ENCODE results near the gene PPP1R12C. TPM values are rescaled to one million over a fixed set of nuclear protein-coding genes. Genes with fewer than 3 reads are reported as not detected.

PPP1R12C gene
- total RNA-seq, 1 experiment from 2014 or later, result 110 TPM

Small RNA genes within 50 kb of the gene (microRNA-seq; reads per million reads assigned to microRNA genes)
- not detected for gene MIR7975 (ENCODE audit: borderline number of aligned reads, borderline replicate concordance)

Other genes starting within 250 kb of the PPP1R12C start
- not detected in 2 replicates for gene FCAR, start 243.4 kb downstream of the PPP1R12C start, total RNA-seq (2021)
- gene NCR1, start 211.5 kb downstream of the PPP1R12C start, total RNA-seq (2021), result not detected in 2 replicates
- 0.25 and 0.50 TPM in 2 replicates for gene NLRP7, start 170.1 kb downstream of the PPP1R12C start, total RNA-seq (2021)
- gene NLRP2, start 151.3 kb downstream of the PPP1R12C start, total RNA-seq (2021), result 117 and 153 TPM in 2 replicates
- 0.76 and 1.3 TPM in 2 replicates for gene GP6, start 79.4 kb downstream of the PPP1R12C start, total RNA-seq (2021)
- 39.8 and 42.1 TPM in 2 replicates for gene RDH13, start 54.5 kb downstream of the PPP1R12C start, total RNA-seq (2021)
- 111 and 162 TPM in 2 replicates for gene EPS8L1, start 41.8 kb downstream of the PPP1R12C start, total RNA-seq (2021)
- 228 and 266 TPM in 2 replicates for gene TNNT1, start 31.6 kb upstream of the PPP1R12C start, total RNA-seq (2021)
- 13.7 and 18.2 TPM in 2 replicates for gene TNNI3, start 40.1 kb upstream of the PPP1R12C start, total RNA-seq (2021)
- 51.8 and 76.6 TPM in 2 replicates for gene DNAAF3, start 49.0 kb upstream of the PPP1R12C start, total RNA-seq (2021)
- gene SYT5, start 62.7 kb upstream of the PPP1R12C start, total RNA-seq (2021), result 1.3 and 2.8 TPM in 2 replicates
- 11.7 and 21.4 TPM in 2 replicates for gene PTPRH, start 91.9 kb upstream of the PPP1R12C start, total RNA-seq (2021)
- 18.1 and 18.4 TPM in 2 replicates for gene TMEM86B, start 111.1 kb upstream of the PPP1R12C start, total RNA-seq (2021)
- gene PPP6R1, start 141.4 kb upstream of the PPP1R12C start, total RNA-seq (2021), result 136 and 159 TPM in 2 replicates
- gene HSPBP1, start 162.5 kb upstream of the PPP1R12C start, total RNA-seq (2021), result 66.2 and 79.6 TPM in 2 replicates
- gene BRSK1, start 166.4 kb upstream of the PPP1R12C start, total RNA-seq (2021), result 6.5 and 14.4 TPM in 2 replicates
- gene TMEM150B, start 207.7 kb upstream of the PPP1R12C start, total RNA-seq (2021), result not detected in 2 replicates
- gene KMT5C, start 222.2 kb upstream of the PPP1R12C start, total RNA-seq (2021), result 71.6 and 80.7 TPM in 2 replicates
- gene COX6B2, start 237.1 kb upstream of the PPP1R12C start, total RNA-seq (2021), result 3.3 and 3.7 TPM in 2 replicates
- 0.11 TPM in 1 of 2 replicates, not detected in the other for gene GARIN5B, start 245.6 kb upstream of the PPP1R12C start, total RNA-seq (2021)

Data from PC-9 (cell line).